Measurements from ENCODE around the gene SYT11. TPM values are rescaled to one million over a fixed set of nuclear protein-coding genes. Genes with fewer than 3 reads are reported as not detected.

The SYT11 gene
- total and polyA plus RNA-seq, 4 donors, result 0.49 to 1.2 (median 0.76) TPM

GRCh38 chr1:155934097-155934935, 74.9 kb downstream of the SYT11 start, which contains the start of gene KHDC4:
KHDC4 (minus strand) TSS chr1:155934413; CDS start chr1:155934373, 40 bp downstream.
- Histone ChIP-seq H3K27ac (ENCODE audit: low read depth in 1 of 2, low read length in 2 of 2) (peak within 1 kb of the TSS; percentile 88 to 90), H3K9ac (ENCODE audit: low read depth in 1 of 2, low read length in 2 of 2) (peak within 1 kb of the TSS; percentile 98 to 100), H3K4me3 (ENCODE audit: low read depth in 1 of 3, low read length in 3 of 3) (peak within 1 kb of the TSS; percentile 83 to 94 (median 92)), H3K4me1 (ENCODE audit: control insufficient read depth in 4 of 4, insufficient read depth in 4 of 4, low read length in 3 of 4) (peaks cover 11 to 38% (median 24%) of the 10 kb centered on the region in 4 donors), H3K9me3 (ENCODE audit: control insufficient read depth in 4 of 4, low read length in 3 of 4) (no peaks in the 10 kb centered on the region), H3K36me3 (ENCODE audit: control insufficient read depth in 4 of 4, insufficient read depth in 3 of 4, low read depth in 1 of 4, low read length in 3 of 4) (peaks cover 4 to 22% (median 21%) of the 10 kb centered on the region in 4 donors), H3K27me3 (ENCODE audit: control insufficient read depth in 4 of 4, insufficient read depth in 4 of 4, low read length in 3 of 4) (no peaks in the 10 kb centered on the region)
- DNase-seq (ENCODE audit: low spot score), result peak; percentile 92
- under 1% methylated on average over 50 of the region's 50 CpGs for WGBS
- no peak for TF ChIP-seq JUND (IDR thresholded peaks at IDR 0.05)
- TF ChIP-seq RAD21 (IDR thresholded peaks at IDR 0.05), result peak; percentile 37 to 64
- TF ChIP-seq ATF3 (IDR thresholded peaks at IDR 0.05), result peak; percentile 8
- TF ChIP-seq NR2F2 (IDR thresholded peaks at IDR 0.05), result peak; percentile 89
- TF ChIP-seq MAX (IDR thresholded peaks at IDR 0.05), result peak; percentile 75
- peak; percentile 98 to 100 for TF ChIP-seq GABPA (IDR thresholded peaks at IDR 0.05 in 1 of 2, conservative IDR thresholded peaks at IDR 0.05 in 1 of 2)
- peak in 1 of 2 donors; percentile 76 for TF ChIP-seq EGR1 (IDR thresholded peaks at IDR 0.05; ENCODE audit: low read depth in 2 of 2)
- TF ChIP-seq YY1 (IDR thresholded peaks at IDR 0.05), result peak; percentile 100
- TF ChIP-seq CTCF (IDR thresholded peaks at IDR 0.05; ENCODE audit: low read depth, low read length, missing input control), result no peak
- peak; percentile 45 for TF ChIP-seq RXRA (IDR thresholded peaks at IDR 0.05)
- TF ChIP-seq REST (IDR thresholded peaks at IDR 0.05), result peak; percentile 86
- TF ChIP-seq HNF4G (IDR thresholded peaks at IDR 0.05), result no peak
- TF ChIP-seq TAF1 (conservative IDR thresholded peaks at IDR 0.05), result peak; percentile 87
- TF ChIP-seq ZBTB33 (IDR thresholded peaks at IDR 0.05), result peak; percentile 45
- TF ChIP-seq FOXA1 (IDR thresholded peaks at IDR 0.05), result no peak
- TF ChIP-seq HNF4A (conservative IDR thresholded peaks at IDR 0.05), result peak in 1 of 2 donors; percentile 50
- TF ChIP-seq SP1 (IDR thresholded peaks at IDR 0.05), result peak; percentile 76
- TF ChIP-seq FOXA2 (IDR thresholded peaks at IDR 0.05), result peak; percentile 21

Small RNA genes within 50 kb of the gene (small RNA-seq; reads per million reads assigned to genes)
- not detected for gene RF00015
- gene SCARNA4, result not detected
- 20.5 reads per million, percentile 96 among the genes with 10 or more reads in this experiment for gene SNORA80E

Other genes with a start within 250 kb of the SYT11 start
- gene MSTO1, start 249.3 kb upstream of the SYT11 start, total RNA-seq, result 10 to 100 TPM in 1 of 2 donors, 1 to 10 TPM in 1; 8.9 to 22.9 TPM
- 10 to 100 TPM; 14.6 to 21.8 TPM for gene MSTO1, start 249.3 kb upstream of the SYT11 start, polyA plus RNA-seq
- 10 to 100 TPM; 34.4 to 43.8 TPM for gene YY1AP1, start 170.8 kb upstream of the SYT11 start, total RNA-seq
- 10 to 100 TPM; 13.3 to 18.9 TPM for gene YY1AP1, start 170.8 kb upstream of the SYT11 start, polyA plus RNA-seq
- 10 to 100 TPM; 43.1 to 59.3 TPM for gene DAP3, start 170.5 kb upstream of the SYT11 start, total RNA-seq
- gene DAP3, start 170.5 kb upstream of the SYT11 start, polyA plus RNA-seq, result 10 to 100 TPM; 55.6 to 59.1 TPM
- 10 to 100 TPM; 13.4 to 26.2 TPM for gene GON4L, start 2.4 kb upstream of the SYT11 start, total RNA-seq
- gene GON4L, start 2.4 kb upstream of the SYT11 start, polyA plus RNA-seq, result 10 to 100 TPM in 1 of 2 donors, 1 to 10 TPM in 1; 5.7 to 18.0 TPM
- gene RIT1, start 51.8 kb downstream of the SYT11 start, total RNA-seq, result 10 to 100 TPM; 11.3 to 14.3 TPM
- 1 to 10 TPM; 3.1 to 4.9 TPM for gene RIT1, start 51.8 kb downstream of the SYT11 start, polyA plus RNA-seq
- 10 to 100 TPM; 18.2 to 32.6 TPM for gene KHDC4, start 74.8 kb downstream of the SYT11 start, total RNA-seq
- gene KHDC4, start 74.8 kb downstream of the SYT11 start, polyA plus RNA-seq, result 10 to 100 TPM in 1 of 2 donors, 1 to 10 TPM in 1; 8.4 to 11.3 TPM
- not detected for gene RXFP4, start 82.1 kb downstream of the SYT11 start, total RNA-seq
- gene RXFP4, start 82.1 kb downstream of the SYT11 start, polyA plus RNA-seq, result not detected
- 10 to 100 TPM; 14.1 to 59.1 TPM for gene ARHGEF2, start 119.0 kb downstream of the SYT11 start, total RNA-seq
- gene ARHGEF2, start 119.0 kb downstream of the SYT11 start, polyA plus RNA-seq, result 1 to 10 TPM; 3.2 to 6.4 TPM
- 100 to 1,000 TPM; 101 to 264 TPM for gene SSR2, start 161.4 kb downstream of the SYT11 start, total RNA-seq
- gene SSR2, start 161.4 kb downstream of the SYT11 start, polyA plus RNA-seq, result 100 to 1,000 TPM in 1 of 2 donors, 10 to 100 TPM in 1; 93.1 to 245 TPM
- gene UBQLN4, start 194.2 kb downstream of the SYT11 start, total RNA-seq, result 10 to 100 TPM in 1 of 2 donors, 1 to 10 TPM in 1; 9.2 to 13.5 TPM
- gene UBQLN4, start 194.2 kb downstream of the SYT11 start, polyA plus RNA-seq, result 10 to 100 TPM in 1 of 2 donors, 1 to 10 TPM in 1; 7.4 to 17.8 TPM
- 10 to 100 TPM; 30.4 to 42.9 TPM for gene LAMTOR2, start 195.2 kb downstream of the SYT11 start, total RNA-seq
- gene LAMTOR2, start 195.2 kb downstream of the SYT11 start, polyA plus RNA-seq, result 100 to 1,000 TPM; 115 to 152 TPM
- gene RAB25, start 201.6 kb downstream of the SYT11 start, total RNA-seq, result 1 to 10 TPM in 1 of 2 donors, under 1 TPM in 1; 0.67 to 1.0 TPM
- 1 to 10 TPM in 1 of 2 donors, under 1 TPM in 1; 0.82 to 2.0 TPM for gene RAB25, start 201.6 kb downstream of the SYT11 start, polyA plus RNA-seq
- 1 to 10 TPM; 1.3 TPM for gene MEX3A, start 222.9 kb downstream of the SYT11 start, total RNA-seq
- gene MEX3A, start 222.9 kb downstream of the SYT11 start, polyA plus RNA-seq, result under 1 TPM; 0.52 to 0.56 TPM